Measurements from ENCODE around the gene DPP10.
"Not testable (repeated sequence)": the region's sequence is repeated elsewhere in the genome, so short reads cannot be mapped to it uniquely, and the experiment has no call there.

Gene DPP10

GRCh38 chr2:114515882-114516281, 73.4 kb downstream of the DPP10 start:
- no peak for DNase-seq (ENCODE audit: low spot score)

GRCh38 chr2:114517580-114517979, 75.1 kb downstream of the DPP10 start:
- DNase-seq (ENCODE audit: low spot score): no peak

GRCh38 chr2:114518738-114519137, 76.3 kb downstream of the DPP10 start:
- DNase-seq (ENCODE audit: low spot score): no peak

GRCh38 chr2:114522612-114523011, 80.2 kb downstream of the DPP10 start:
- not testable (repeated sequence) for DNase-seq (ENCODE audit: low spot score)

GRCh38 chr2:114525955-114526354, 83.5 kb downstream of the DPP10 start:
- no peak for DNase-seq (ENCODE audit: low spot score)

GRCh38 chr2:114526841-114527240, 84.4 kb downstream of the DPP10 start:
- no peak for DNase-seq (ENCODE audit: low spot score)

- DNase-seq (ENCODE audit: low spot score): no peak
These were observed 85.0 kb downstream of the DPP10 start for GRCh38 chr2:114527330-114527983.

- no peak for DNase-seq (ENCODE audit: low spot score)
These were observed 92.0 kb downstream of the DPP10 start for GRCh38 chr2:114534116-114535084.

- DNase-seq (ENCODE audit: low spot score): no peak
These were observed 95.3 kb downstream of the DPP10 start for GRCh38 chr2:114537777-114538176.

- DNase-seq (ENCODE audit: low spot score): no peak
These were observed 100.3 kb downstream of the DPP10 start for GRCh38 chr2:114542695-114543094.

- peak; percentile 6 for DNase-seq (ENCODE audit: low spot score)
These were observed 100.9 kb downstream of the DPP10 start for GRCh38 chr2:114543236-114543766.

- DNase-seq (ENCODE audit: low spot score): no peak
These were observed 102.6 kb downstream of the DPP10 start for GRCh38 chr2:114545052-114545451.

- DNase-seq (ENCODE audit: low spot score): no peak
These were observed 104.1 kb downstream of the DPP10 start for GRCh38 chr2:114546531-114546930.

- DNase-seq (ENCODE audit: low spot score): no peak
These were observed 105.7 kb downstream of the DPP10 start for GRCh38 chr2:114548151-114548550.

- DNase-seq (ENCODE audit: low spot score): no peak
These were observed 107.9 kb downstream of the DPP10 start for GRCh38 chr2:114550364-114550763.

- peak; percentile 40 for DNase-seq (ENCODE audit: low spot score)
These were observed 108.7 kb downstream of the DPP10 start for GRCh38 chr2:114550895-114551793.

- no peak for DNase-seq (ENCODE audit: low spot score)
These were observed 110.6 kb downstream of the DPP10 start for GRCh38 chr2:114553027-114553426.

GRCh38 chr2:114569166-114569565, 126.7 kb downstream of the DPP10 start:
- DNase-seq (ENCODE audit: low spot score): no peak

GRCh38 chr2:114577657-114578056, 135.2 kb downstream of the DPP10 start:
- DNase-seq (ENCODE audit: low spot score): no peak

GRCh38 chr2:114579542-114579941, 137.1 kb downstream of the DPP10 start:
- DNase-seq (ENCODE audit: low spot score): no peak

- no peak for DNase-seq (ENCODE audit: low spot score)
These were observed 138.2 kb downstream of the DPP10 start for GRCh38 chr2:114580691-114581090.

GRCh38 chr2:114598329-114598728, 155.9 kb downstream of the DPP10 start:
- no peak for DNase-seq (ENCODE audit: low spot score)
